ENCODE data around the gene DCTN1.

DNA sequence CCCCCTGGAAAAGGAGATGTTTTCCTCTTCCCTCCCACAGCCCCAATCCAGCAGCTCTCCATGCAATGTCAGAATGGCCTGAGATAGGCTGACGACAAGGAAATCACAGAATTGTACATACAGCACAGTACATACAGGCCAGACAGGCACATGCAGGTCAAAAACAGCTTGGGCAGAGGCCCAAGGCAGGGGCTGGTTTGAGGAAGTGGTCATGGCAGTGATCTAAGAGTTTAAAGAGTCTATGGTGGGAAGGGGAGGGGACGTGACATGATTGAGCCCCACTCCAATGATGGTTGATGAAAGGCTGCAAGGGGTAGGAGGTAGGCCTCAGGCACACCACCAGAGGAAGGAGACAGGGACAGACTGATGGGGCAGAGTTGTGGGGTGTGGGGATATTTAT lies 4.3 kb downstream of the DCTN1 start:
- TF ChIP-seq, protein P1, sequence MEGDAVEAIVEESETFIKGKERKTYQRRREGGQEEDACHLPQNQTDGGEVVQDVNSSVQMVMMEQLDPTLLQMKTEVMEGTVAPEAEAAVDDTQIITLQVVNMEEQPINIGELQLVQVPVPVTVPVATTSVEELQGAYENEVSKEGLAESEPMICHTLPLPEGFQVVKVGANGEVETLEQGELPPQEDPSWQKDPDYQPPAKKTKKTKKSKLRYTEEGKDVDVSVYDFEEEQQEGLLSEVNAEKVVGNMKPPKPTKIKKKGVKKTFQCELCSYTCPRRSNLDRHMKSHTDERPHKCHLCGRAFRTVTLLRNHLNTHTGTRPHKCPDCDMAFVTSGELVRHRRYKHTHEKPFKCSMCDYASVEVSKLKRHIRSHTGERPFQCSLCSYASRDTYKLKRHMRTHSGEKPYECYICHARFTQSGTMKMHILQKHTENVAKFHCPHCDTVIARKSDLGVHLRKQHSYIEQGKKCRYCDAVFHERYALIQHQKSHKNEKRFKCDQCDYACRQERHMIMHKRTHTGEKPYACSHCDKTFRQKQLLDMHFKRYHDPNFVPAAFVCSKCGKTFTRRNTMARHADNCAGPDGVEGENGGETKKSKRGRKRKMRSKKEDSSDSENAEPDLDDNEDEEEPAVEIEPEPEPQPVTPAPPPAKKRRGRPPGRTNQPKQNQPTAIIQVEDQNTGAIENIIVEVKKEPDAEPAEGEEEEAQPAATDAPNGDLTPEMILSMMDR (IDR thresholded peaks at IDR 0.05), result no peak
- TF ChIP-seq POLR2A (IDR thresholded peaks at IDR 0.05), result no peak

All from Peyer's patch (tissue), 4 donors.